Motor neuron (in vitro differentiated cells): Measurements from ENCODE around the gene L2HGDH. TPM values are rescaled to one million over a fixed set of nuclear protein-coding genes. Genes with fewer than 3 reads are reported as not detected.

ENCODE experiments used
- ATAC-seq, 8 experiments: fragments of 200-7000 bp; cut with Tn5 transposase; replicated peaks in 6 of 8; 2 replicates each; pipeline ENCODE4 v1.8.0; 2021; ENCODE audit warnings: mild to moderate bottlenecking in 8 of 8, moderate library complexity in 8 of 8
- H3K27ac ChIP-seq, 2 donors: fragments of 250-450 bp; sonication (Bioruptor Pico); 2 replicates each; pipeline ENCODE4 v1.9.0; 2021; ENCODE audit warnings: antibody characterized with exemption in 2 of 2, mild to moderate bottlenecking in 2 of 2, moderate library complexity in 1 of 2
- H3K4me1 ChIP-seq, 2 donors: fragments of 250-450 bp; sonication (Bioruptor Pico); replicated peaks in 1 of 2; 2 replicates each; pipeline ENCODE4 v1.6.1; 2021; ENCODE audit warnings: antibody characterized with exemption in 2 of 2, mild to moderate bottlenecking in 2 of 2, moderate library complexity in 1 of 2
- H3K4me3 ChIP-seq, 5 donors: fragments of 250-450 bp; sonication (Bioruptor Pico); 2 replicates each; pipeline ENCODE4 v1.9.0; 2021; ENCODE audit warnings: antibody characterized with exemption in 5 of 5, mild to moderate bottlenecking in 5 of 5, moderate library complexity in 4 of 5
- WGBS, 10 experiments: fragments of 450-650 bp; shearing (Covaris generic); methylation state at CpG; one replicate each; pipeline ENCODE4 v1.0.0; 2022; 5-methylcytosine and 5-hydroxymethylcytosine counted together
- in situ Hi-C, 9 experiments: fragments of 400-800 bp; cut with MboI; loops; one replicate each; pipeline ENCODE4 v1.15.0; 2021; ENCODE audit warnings: low sequenced_read_pairs in 9 of 9, low pct_unique_long_range_greater_than_20kb in 2 of 9; ENCODE audit not compliant: unreplicated experiment in 9 of 9
- total RNA-seq, 8 experiments: library from RNA; unstranded; fragments of 300-600 nt; gene quantifications; 2 replicates each; pipeline versions ENCODE4 v1.2.3 to v1.2.4, GENCODE V29; 2022

Gene L2HGDH
- total RNA-seq, 8 experiments from 2014 or later: 6.5 to 13.9 (median 10.9) TPM

DNA sequence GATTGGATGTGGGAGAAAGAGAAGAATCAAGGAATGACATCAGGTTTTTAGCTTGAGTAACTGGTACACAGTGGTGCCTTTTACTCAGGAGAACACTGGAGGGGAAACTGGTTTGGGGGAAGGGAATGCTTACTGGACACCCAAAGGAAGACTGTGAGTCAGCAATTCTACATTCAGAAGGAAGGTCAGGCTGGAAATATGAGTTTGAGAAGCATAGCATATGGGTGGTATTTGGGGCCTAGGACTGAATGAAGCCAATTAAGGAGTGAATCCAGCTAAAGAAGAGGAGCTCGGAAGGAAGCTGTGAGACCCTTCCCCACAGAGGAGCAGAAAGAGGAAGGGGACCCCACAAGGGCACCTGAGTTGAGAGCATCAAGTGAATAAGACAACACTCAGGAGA is 35.5 kb upstream of the L2HGDH start:
- Histone ChIP-seq H3K4me3 (no peak overlapping the region), H3K27ac (no peak overlapping the region), H3K4me1 (no peaks in the 10 kb centered on the region)
- ATAC-seq: peak in 2 of 8 experiments; percentile 12 to 52
- in situ Hi-C loops: loop anchor here in 1 of 9 experiments (25.0 kb wide), 1 partner anchor 190 kb away; the partner anchor contains the start of gene MAP4K5
- 78 to 89% methylated on average over 1 of the region's 1 CpG; no CpG with 5 or more reads in 8 of the 10 experiments for WGBS, 10 experiments

DNA sequence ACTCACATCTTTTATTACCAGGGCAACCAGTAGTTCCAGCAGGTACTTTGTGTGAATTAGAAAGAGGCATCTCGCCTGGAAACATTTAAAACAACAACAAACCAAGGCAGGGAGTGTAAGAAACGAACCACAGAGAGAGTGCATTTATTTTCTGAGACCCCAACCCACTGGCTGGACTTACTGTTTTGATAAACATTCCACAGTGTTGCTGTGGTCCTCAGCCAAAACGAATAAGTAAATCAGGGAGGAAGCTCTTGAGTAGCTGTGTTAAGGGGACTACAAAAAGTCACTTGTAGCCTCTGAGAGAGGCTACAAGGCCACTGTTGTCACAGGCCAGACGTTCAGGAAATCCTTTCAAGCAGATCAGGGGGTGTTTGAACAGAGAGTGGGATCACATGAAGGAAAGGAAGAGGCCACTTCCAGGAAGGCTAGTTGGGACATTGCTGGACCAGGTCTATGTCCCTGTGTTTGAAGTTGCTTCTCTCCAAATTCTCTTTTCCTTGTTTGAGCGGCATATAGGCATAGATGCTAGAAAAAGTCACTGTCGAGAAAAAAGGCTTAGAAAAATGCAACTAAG is 33.9 kb upstream of the L2HGDH start:
- in situ Hi-C loops: loop anchor here in 1 of 9 experiments (25.0 kb wide), 1 partner anchor 191 kb away; the partner anchor contains the start of gene MAP4K5
- whole genome bisulfite sequencing, 10 experiments: 55 to 100% (median 64%) methylated on average over 1 to 6 of the region's 6 CpGs; no CpG with 5 or more reads in 2 of the 10 experiments
- no peaks in the 10 kb centered on the region for H3K4me1 ChIP-seq
- H3K27ac ChIP-seq: no peak overlapping the region
- peak in 1 of 8 experiments; percentile 56 for ATAC-seq
- no peak overlapping the region for H3K4me3 ChIP-seq

DNA sequence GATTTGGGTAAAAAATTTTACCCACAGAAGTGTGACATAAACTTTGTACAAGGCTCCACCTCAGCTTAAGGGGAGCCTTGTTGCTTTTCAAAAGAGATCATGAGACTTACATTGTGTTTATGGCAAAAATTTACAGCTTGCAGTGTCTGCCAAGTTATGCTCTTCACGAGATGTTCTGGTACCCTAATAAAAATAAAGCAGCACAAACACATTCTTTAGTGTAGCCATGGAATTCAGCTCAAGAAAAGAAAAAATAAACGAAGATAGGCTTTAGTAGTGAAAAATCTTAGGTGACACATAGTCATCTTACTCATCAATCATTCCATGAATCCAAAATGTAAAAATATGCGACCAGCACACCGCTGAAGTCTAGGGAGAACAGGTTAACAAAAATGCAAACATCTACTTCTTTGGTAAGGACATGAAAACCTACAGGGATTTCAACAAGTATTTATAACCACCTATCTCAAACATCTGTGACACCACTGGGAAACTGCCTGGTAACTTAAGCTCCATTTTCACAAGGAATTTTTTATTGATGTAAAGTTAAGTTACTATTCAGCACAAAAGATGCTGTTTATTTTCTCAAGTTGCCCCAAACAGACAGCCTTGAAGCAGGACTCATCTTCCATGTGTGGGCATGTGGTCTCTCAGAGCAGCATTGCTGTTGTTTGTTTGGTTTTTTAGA is 33.0 kb upstream of the L2HGDH start:
- ATAC-seq: no peak
- Histone ChIP-seq H3K27ac (no peak overlapping the region), H3K4me3 (no peak overlapping the region), H3K4me1 (no peaks in the 10 kb centered on the region)
- in situ Hi-C loops: loop anchor here in 1 of 9 experiments (25.0 kb wide), 1 partner anchor 192 kb away; the partner anchor contains the start of gene MAP4K5
- 12 to 91% (median 54%) methylated on average over 1 to 4 of the region's 4 CpGs for WGBS, 10 experiments

DNA sequence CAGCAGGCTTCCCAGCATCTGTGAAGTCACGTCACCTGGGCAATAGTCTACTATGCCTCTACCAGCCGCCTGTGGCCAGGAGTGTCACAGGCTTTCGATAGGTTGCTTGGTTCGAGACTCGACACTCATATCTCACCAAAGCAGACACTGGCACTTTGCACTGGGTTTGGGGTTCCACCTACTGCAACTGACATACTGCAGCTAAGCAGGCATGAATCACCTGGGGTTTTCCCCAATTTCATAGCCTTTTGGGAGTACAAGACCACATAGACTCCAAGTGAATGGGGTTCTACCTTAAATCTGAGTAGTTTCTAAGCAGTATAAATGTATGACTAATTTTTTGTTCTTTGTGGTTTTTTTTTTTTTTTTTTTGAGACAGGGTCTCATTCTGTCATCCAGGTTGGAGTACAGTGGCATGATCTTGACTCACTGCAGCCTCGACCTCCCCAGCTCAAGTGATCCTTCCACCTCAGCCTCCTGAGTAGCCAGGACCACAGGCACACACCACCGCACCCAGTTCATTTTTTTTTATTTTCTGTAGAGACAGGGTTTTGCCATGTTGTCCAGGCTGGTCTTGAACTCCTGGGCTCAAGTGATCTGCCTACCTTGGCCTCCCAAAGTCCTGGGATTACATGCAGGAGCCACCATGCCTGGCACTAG is 32.2 kb upstream of the L2HGDH start:
- peak in 1 of 8 experiments; percentile 8 for ATAC-seq
- Histone ChIP-seq H3K4me1 (no peaks in the 10 kb centered on the region), H3K27ac (no peak overlapping the region), H3K4me3 (no peak overlapping the region)
- WGBS, 10 experiments: 45 to 100% (median 96%) methylated on average over 1 to 7 of the region's 7 CpGs; no CpG with 5 or more reads in 1 of the 10 experiments
- in situ Hi-C loops: loop anchor here in 1 of 9 experiments (25.0 kb wide), 1 partner anchor 193 kb away; the partner anchor contains the start of gene MAP4K5

DNA sequence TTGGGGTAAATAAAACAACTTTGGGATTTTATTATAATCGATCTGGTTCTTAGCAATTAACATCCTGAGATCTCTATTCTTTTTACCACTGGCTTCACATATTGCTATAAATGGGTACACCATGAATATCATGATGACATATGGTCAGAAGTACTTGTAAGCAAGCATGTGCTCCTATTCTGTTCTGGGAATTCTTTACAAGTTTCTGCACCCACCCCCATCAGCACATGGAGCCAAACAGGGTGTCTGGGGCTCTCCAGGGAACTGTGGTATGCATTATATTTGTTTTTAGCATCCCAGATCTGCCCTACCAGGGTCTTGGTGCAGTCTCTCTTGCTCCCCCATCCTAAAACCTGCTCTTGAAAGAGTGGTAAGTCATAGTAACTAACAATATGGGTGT is 31.4 kb upstream of the L2HGDH start:
- ATAC-seq: peak in 2 of 8 experiments; percentile 5 to 24
- in situ Hi-C loops: loop anchor here in 1 of 9 experiments (25.0 kb wide), 1 partner anchor 194 kb away; the partner anchor contains the start of gene MAP4K5

DNA sequence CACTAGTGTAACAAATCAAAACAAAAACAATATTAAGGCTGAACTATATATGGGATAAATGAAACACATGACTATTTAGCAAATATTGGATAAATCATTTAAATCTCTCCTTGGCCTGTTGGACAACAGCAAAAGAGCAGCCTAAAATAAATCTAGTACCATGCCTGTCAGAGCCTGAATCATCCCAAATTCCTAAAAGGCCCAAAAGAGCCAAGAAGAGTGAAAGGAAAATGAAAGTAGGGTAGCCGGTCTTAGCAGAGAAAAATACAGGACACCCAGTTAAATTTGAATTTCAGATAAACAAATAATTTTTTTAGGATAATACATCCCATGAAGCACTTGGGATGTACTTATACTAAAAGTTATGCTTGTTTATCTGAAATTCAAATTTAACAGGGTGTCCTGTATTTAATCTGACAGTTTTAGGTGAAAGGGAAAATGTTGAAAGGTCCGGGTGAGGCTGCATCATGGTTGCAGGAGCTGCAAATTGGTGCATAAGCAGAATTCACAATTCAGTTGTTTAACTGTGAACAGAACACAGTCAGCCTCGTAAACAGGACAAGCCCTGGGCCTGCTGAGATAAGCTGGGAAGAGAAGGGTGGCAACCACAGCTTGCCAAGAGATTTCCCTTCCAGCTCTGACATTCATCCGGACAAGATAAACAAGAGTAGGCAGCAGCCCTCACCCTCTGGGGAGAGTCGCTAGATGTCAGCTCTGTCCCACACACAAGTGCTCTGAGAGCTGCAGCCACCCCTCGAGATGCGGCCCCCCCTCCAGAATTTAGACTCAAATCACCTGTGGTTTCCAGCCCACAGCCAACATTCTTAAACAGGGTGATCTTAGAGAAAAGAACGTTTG is 30.4 kb upstream of the L2HGDH start:
- Histone ChIP-seq H3K27ac (no peak overlapping the region), H3K4me3 (no peak overlapping the region), H3K4me1 (no peaks in the 10 kb centered on the region)
- peak; percentile 58 to 96 (median 80) for ATAC-seq
- in situ Hi-C loops: loop anchor here in 1 of 9 experiments (25.0 kb wide), 1 partner anchor 195 kb away; the partner anchor contains the start of gene MAP4K5
- 0 to 100% (median 40%) methylated on average over 1 to 6 of the region's 8 CpGs; no CpG with 5 or more reads in 1 of the 10 experiments for WGBS, 10 experiments

More for the DNA sequence above, 31.4 kb upstream of the L2HGDH start:
- Histone ChIP-seq H3K27ac (no peak overlapping the region), H3K4me1 (no peaks in the 10 kb centered on the region), H3K4me3 (no peak overlapping the region)
- whole genome bisulfite sequencing, 10 experiments: 0 to 100% (median 60%) methylated on average over 1 of the region's 1 CpG; no CpG with 5 or more reads in 3 of the 10 experiments

DNA sequence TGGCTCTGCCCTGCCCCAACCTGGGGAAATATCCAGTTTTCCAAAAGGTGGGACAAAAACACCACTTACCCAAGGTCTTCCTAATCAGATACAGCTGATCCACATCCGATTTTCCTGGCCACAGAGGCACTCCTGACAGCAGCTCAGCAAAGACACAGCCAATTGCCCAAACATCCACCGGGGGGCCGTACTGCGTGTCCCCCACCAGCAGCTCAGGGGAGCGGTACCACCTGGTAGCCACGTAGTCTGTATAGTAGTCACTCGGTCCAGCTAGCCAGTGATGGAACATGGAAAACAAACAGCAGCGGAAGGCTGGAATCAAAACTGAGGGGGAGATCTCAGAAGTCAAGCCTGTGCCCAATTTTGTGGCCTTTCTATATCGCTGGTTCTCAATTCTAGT is 28.9 kb upstream of the L2HGDH start:
- H3K4me1 ChIP-seq: peaks cover 7 to 8% of the 10 kb centered on the region in 2 donors
- WGBS, 10 experiments: 79 to 100% (median 87%) methylated on average over 1 to 8 of the region's 9 CpGs; no CpG with 5 or more reads in 3 of the 10 experiments
- no peak overlapping the region for H3K4me3 ChIP-seq
- ATAC-seq: peak in 1 of 8 experiments; percentile 31
- no peak overlapping the region for H3K27ac ChIP-seq
- in situ Hi-C loops: loop anchor here in 1 of 9 experiments (25.0 kb wide), 1 partner anchor 196 kb away; the partner anchor contains the start of gene MAP4K5

DNA sequence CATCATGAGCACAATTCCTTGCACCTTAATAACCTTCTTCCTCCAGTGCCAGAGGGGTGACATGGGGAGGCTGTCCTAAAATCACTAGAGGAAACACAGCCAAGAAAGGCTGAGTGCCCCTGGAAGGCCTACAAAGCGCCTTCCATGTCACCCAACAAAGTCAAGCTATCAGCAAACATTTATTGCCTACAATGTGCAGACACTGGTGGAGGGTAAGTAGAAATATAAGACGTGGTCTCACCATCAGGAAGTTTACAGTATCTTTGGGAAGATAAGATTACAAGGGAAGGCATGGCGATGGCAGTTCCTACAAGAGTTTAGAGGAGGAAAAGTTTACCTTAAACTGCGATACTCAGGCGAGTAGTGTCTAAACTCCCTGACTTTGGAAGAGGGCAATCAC is 28.0 kb upstream of the L2HGDH start:
- H3K27ac ChIP-seq: no peak overlapping the region
- in situ Hi-C loops: loop anchor here in 1 of 9 experiments (25.0 kb wide), 1 partner anchor 197 kb away; the partner anchor contains the start of gene MAP4K5
- H3K4me1 ChIP-seq: peaks cover 14 to 15% of the 10 kb centered on the region in 2 donors
- no peak overlapping the region for H3K4me3 ChIP-seq
- 50 to 100% (median 100%) methylated on average over 1 to 5 of the region's 5 CpGs; no CpG with 5 or more reads in 4 of the 10 experiments for WGBS, 10 experiments
- ATAC-seq: no peak

DNA sequence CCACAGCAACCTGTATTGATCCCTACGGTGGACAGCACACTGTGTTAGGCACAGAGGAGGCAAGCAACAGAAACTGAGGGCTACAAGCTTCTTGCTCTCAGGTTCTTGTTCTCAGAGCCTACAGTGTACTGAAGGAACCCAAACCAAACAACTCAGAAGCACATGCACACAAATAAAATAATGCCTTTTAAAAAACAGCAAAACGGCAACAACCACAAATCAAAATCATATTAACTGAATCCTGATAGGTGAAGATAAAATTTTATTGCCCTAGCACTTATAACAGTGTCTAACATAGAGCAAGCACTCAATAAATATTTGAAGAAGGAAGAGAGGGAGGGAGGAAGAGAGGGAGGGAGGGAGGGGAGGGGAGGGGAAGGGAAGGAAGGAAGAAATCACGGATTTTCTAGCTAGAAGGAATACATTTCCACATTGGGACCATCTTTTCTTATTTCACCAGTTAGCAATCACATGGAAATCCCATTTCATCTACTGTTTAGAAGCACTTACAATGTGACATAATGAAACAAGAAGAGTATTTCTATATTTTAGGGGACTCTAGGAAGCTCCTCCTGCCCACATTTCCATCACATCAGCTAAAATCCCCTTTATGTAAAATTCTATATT is 27.3 kb upstream of the L2HGDH start:
- in situ Hi-C loops: loop anchor here in 1 of 9 experiments (25.0 kb wide), 1 partner anchor 198 kb away; the partner anchor contains the start of gene MAP4K5
- Histone ChIP-seq H3K4me1 (peaks cover 18 to 20% of the 10 kb centered on the region in 2 donors), H3K27ac (no peak overlapping the region), H3K4me3 (no peak overlapping the region)
- 40 to 100% (median 83%) methylated on average over 1 to 3 of the region's 3 CpGs; no CpG with 5 or more reads in 3 of the 10 experiments for WGBS, 10 experiments
- no peak for ATAC-seq

DNA sequence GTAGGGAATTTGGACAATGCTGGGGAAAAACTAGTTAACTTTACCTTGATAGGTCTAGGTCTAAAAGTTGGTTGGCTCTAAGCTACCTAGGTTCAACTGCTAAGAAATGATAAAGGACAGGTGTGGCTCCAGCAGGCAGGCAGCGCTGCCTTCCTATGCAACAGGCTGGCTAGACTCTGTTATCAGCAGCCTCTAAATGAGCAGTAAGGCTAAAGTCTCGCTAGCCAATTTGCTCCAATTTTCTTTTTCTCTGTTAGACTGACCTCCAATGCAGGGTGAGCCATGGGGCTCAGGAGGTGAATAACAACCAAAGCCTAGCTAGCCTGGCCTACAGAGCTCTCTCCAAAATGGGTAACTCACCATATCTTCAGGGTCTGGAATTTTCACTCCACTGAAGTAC is 26.6 kb upstream of the L2HGDH start:
- in situ Hi-C loops: loop anchor here in 1 of 9 experiments (25.0 kb wide), 1 partner anchor 199 kb away; the partner anchor contains the start of gene MAP4K5
- WGBS, 10 experiments: 89 to 100% (median 100%) methylated on average over 1 to 2 of the region's 2 CpGs; no CpG with 5 or more reads in 3 of the 10 experiments
- Histone ChIP-seq H3K27ac (no peak overlapping the region), H3K4me3 (no peak overlapping the region), H3K4me1 (peaks cover 18 to 20% of the 10 kb centered on the region in 2 donors)
- no peak for ATAC-seq
